ENCODE results near the gene EDNRA. TPM values are rescaled to one million over a fixed set of nuclear protein-coding genes. Genes with fewer than 3 reads are reported as not detected.

Gene EDNRA
- total RNA-seq, 1 experiment from 2014 or later = 0.13 TPM

DNA sequence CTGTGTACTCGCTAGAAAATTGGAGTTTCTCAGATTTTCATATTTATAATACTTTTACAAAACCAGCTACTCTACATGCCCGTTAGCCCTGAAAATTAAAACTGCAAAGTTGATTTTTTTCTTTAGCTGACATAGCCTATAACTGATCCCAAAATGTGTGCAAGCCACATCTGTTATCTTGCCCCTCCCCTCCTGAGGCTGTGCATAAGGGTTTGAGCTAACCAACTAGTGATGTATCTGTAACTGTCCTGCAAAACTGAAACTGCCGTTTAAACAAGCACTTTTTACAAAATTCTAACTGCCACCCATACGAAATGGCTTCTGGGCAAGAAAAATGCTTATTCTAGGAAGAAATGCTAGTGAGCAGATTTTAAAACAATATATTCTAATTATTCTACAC is 59.1 kb downstream of the EDNRA start:
- no peaks in the 10 kb centered on the region for H3K9me3 ChIP-seq (ENCODE audit: control insufficient read depth, insufficient read depth, low read depth, low read length)
- no peak overlapping the region for H3K27ac ChIP-seq (ENCODE audit: low read length)
- DNase-seq (ENCODE audit: low read depth, low spot score) (no peak), ATAC-seq (no peak)
- H3K4me3 ChIP-seq (ENCODE audit: low read depth in 2 of 2, low read length in 2 of 2) = no peak overlapping the region
- intact Hi-C loops (cut with micrococcal nuclease; ENCODE audit: unreplicated experiment) = no loop called here
- no peaks in the 10 kb centered on the region for H3K27me3 ChIP-seq (ENCODE audit: control insufficient read depth, insufficient read depth, low read length)
- H3K36me3 ChIP-seq (ENCODE audit: control insufficient read depth, insufficient read depth, low read length) = no peaks in the 10 kb centered on the region
- BruUV-seq (replicated peaks) = no TSS peak
- TF ChIP-seq, protein P1, sequence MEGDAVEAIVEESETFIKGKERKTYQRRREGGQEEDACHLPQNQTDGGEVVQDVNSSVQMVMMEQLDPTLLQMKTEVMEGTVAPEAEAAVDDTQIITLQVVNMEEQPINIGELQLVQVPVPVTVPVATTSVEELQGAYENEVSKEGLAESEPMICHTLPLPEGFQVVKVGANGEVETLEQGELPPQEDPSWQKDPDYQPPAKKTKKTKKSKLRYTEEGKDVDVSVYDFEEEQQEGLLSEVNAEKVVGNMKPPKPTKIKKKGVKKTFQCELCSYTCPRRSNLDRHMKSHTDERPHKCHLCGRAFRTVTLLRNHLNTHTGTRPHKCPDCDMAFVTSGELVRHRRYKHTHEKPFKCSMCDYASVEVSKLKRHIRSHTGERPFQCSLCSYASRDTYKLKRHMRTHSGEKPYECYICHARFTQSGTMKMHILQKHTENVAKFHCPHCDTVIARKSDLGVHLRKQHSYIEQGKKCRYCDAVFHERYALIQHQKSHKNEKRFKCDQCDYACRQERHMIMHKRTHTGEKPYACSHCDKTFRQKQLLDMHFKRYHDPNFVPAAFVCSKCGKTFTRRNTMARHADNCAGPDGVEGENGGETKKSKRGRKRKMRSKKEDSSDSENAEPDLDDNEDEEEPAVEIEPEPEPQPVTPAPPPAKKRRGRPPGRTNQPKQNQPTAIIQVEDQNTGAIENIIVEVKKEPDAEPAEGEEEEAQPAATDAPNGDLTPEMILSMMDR (IDR thresholded peaks at IDR 0.05) = no peak
- TF ChIP-seq SIN3A (IDR thresholded peaks at IDR 0.05; ENCODE audit: borderline replicate concordance, insufficient read depth, low read depth, low read length) (no peak), TCF7L2 (IDR thresholded peaks at IDR 0.05; ENCODE audit: low read depth, low read length) (no peak), POLR2AphosphoS5 (IDR thresholded peaks at IDR 0.05; ENCODE audit: low read depth, low read length) (no peak)
- TF ChIP-seq, protein P2, sequence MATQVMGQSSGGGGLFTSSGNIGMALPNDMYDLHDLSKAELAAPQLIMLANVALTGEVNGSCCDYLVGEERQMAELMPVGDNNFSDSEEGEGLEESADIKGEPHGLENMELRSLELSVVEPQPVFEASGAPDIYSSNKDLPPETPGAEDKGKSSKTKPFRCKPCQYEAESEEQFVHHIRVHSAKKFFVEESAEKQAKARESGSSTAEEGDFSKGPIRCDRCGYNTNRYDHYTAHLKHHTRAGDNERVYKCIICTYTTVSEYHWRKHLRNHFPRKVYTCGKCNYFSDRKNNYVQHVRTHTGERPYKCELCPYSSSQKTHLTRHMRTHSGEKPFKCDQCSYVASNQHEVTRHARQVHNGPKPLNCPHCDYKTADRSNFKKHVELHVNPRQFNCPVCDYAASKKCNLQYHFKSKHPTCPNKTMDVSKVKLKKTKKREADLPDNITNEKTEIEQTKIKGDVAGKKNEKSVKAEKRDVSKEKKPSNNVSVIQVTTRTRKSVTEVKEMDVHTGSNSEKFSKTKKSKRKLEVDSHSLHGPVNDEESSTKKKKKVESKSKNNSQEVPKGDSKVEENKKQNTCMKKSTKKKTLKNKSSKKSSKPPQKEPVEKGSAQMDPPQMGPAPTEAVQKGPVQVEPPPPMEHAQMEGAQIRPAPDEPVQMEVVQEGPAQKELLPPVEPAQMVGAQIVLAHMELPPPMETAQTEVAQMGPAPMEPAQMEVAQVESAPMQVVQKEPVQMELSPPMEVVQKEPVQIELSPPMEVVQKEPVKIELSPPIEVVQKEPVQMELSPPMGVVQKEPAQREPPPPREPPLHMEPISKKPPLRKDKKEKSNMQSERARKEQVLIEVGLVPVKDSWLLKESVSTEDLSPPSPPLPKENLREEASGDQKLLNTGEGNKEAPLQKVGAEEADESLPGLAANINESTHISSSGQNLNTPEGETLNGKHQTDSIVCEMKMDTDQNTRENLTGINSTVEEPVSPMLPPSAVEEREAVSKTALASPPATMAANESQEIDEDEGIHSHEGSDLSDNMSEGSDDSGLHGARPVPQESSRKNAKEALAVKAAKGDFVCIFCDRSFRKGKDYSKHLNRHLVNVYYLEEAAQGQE (IDR thresholded peaks at IDR 0.05; ENCODE audit: insufficient read depth in 1 of 2, low read depth in 2 of 2, low read length in 1 of 2) = no peak
- in situ Hi-C loops (cut with HindIII; ENCODE audit: low pct_unique_long_range_greater_than_20kb, low sequenced_read_pairs) = no loop called here
- CTCF ChIA-PET = no interaction called here
- POLR2A ChIA-PET = no interaction called here
- H3K4me1 ChIP-seq (ENCODE audit: control insufficient read depth, insufficient read depth, low read length) = no peaks in the 10 kb centered on the region

DNA sequence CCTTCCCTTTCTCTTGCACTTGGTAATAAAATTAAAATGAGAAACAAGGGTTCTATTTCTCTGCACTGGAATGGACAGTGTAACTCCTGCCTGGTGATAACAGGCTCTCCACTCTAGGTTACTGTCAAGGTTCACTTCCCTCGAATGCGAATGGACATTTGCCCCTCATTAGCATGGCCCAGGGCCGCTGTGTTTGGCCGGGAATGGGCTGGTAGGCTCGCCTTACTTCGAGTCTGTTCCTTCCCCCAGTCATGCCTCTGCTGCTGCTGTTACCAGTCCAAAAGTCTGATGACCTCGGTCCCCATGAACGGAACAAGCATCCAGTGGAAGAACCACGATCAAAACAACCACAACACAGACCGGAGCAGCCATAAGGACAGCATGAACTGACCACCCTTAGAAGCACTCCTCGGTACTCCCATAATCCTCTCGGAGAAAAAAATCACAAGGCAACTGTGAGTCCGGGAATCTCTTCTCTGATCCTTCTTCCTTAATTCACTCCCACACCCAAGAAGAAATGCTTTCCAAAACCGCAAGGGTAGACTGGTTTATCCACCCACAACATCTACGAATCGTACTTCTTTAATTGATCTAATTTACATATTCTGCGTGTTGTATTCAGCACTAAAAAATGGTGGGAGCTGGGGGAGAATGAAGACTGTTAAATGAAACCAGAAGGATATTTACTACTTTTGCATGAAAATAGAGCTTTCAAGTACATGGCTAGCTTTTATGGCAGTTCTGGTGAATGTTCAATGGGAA is 61.5 kb downstream of the EDNRA start:
- H3K4me1 ChIP-seq (ENCODE audit: control insufficient read depth, insufficient read depth, low read length) = no peaks in the 10 kb centered on the region
- H3K4me3 ChIP-seq (ENCODE audit: low read depth in 2 of 2, low read length in 2 of 2) = no peak overlapping the region
- no peaks in the 10 kb centered on the region for H3K27me3 ChIP-seq (ENCODE audit: control insufficient read depth, insufficient read depth, low read length)
- H3K27ac ChIP-seq (ENCODE audit: low read length) = no peak overlapping the region
- ATAC-seq = no peak
- no peaks in the 10 kb centered on the region for H3K9me3 ChIP-seq (ENCODE audit: control insufficient read depth, insufficient read depth, low read depth, low read length)
- no peak for DNase-seq (ENCODE audit: low read depth, low spot score)
- CTCF ChIA-PET = no interaction called here
- H3K36me3 ChIP-seq (ENCODE audit: control insufficient read depth, insufficient read depth, low read length) = no peaks in the 10 kb centered on the region
- TF ChIP-seq, protein P2 (IDR thresholded peaks at IDR 0.05; ENCODE audit: insufficient read depth in 1 of 2, low read depth in 2 of 2, low read length in 1 of 2) = no peak
- TF ChIP-seq, protein P1 (IDR thresholded peaks at IDR 0.05) = no peak
- TF ChIP-seq SIN3A (IDR thresholded peaks at IDR 0.05; ENCODE audit: borderline replicate concordance, insufficient read depth, low read depth, low read length) (no peak), TCF7L2 (IDR thresholded peaks at IDR 0.05; ENCODE audit: low read depth, low read length) (no peak), POLR2AphosphoS5 (IDR thresholded peaks at IDR 0.05; ENCODE audit: low read depth, low read length) (no peak)
- in situ Hi-C loops (cut with HindIII; ENCODE audit: low pct_unique_long_range_greater_than_20kb, low sequenced_read_pairs) (no loop called here), intact Hi-C loops (cut with micrococcal nuclease; ENCODE audit: unreplicated experiment) (no loop called here)
- no TSS peak for BruUV-seq (replicated peaks)
- POLR2A ChIA-PET = no interaction called here
